ENCODE measurements around the gene GRIK4. TPM values are rescaled to one million over a fixed set of nuclear protein-coding genes. Genes with fewer than 3 reads are reported as not detected.
"Not testable (repeated sequence)": the region's sequence is repeated elsewhere in the genome, so short reads cannot be mapped to it uniquely, and the experiment has no call there.

GRIK4 gene
- total and polyA plus RNA-seq, 2 experiments from 2014 or later = 0.28 to 0.45 TPM

DNA sequence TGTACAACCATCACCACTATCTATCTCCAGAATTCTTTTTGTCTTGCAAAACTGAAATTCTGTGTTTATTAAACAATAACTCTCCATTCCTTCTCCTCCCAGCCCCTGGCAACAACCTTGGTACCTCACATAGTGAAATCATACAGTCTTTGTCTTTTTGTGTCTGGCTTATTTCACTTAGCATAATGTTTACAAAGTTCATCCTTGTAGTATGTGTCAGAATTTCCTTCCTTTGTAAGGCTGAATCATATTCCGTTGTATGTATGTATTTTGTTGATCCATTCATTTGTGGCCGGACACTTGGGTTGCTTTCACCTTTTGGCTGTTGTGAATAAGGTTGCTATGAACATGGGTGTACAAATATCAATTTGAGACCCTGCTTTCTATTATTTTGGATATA, 268.7 kb downstream of the GRIK4 start:
- peak in 1 of 2 donors; percentile 16 for DNase-seq (ENCODE audit: low read depth in 1 of 2, low spot score in 1 of 2)
- Histone ChIP-seq H3K4me3 (no peak overlapping the region), H3K9me3 (ENCODE audit: low read depth) (no peaks in the 10 kb centered on the region), H3K4me1 (ENCODE audit: low read depth) (no peaks in the 10 kb centered on the region), H3K27ac (no peak overlapping the region), H3K36me3 (no peaks in the 10 kb centered on the region), H3K27me3 (peaks cover 4% of the 10 kb centered on the region)
- TF ChIP-seq, protein P1, sequence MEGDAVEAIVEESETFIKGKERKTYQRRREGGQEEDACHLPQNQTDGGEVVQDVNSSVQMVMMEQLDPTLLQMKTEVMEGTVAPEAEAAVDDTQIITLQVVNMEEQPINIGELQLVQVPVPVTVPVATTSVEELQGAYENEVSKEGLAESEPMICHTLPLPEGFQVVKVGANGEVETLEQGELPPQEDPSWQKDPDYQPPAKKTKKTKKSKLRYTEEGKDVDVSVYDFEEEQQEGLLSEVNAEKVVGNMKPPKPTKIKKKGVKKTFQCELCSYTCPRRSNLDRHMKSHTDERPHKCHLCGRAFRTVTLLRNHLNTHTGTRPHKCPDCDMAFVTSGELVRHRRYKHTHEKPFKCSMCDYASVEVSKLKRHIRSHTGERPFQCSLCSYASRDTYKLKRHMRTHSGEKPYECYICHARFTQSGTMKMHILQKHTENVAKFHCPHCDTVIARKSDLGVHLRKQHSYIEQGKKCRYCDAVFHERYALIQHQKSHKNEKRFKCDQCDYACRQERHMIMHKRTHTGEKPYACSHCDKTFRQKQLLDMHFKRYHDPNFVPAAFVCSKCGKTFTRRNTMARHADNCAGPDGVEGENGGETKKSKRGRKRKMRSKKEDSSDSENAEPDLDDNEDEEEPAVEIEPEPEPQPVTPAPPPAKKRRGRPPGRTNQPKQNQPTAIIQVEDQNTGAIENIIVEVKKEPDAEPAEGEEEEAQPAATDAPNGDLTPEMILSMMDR (IDR thresholded peaks at IDR 0.05; ENCODE audit: low read depth, low read length) = no peak

DNA sequence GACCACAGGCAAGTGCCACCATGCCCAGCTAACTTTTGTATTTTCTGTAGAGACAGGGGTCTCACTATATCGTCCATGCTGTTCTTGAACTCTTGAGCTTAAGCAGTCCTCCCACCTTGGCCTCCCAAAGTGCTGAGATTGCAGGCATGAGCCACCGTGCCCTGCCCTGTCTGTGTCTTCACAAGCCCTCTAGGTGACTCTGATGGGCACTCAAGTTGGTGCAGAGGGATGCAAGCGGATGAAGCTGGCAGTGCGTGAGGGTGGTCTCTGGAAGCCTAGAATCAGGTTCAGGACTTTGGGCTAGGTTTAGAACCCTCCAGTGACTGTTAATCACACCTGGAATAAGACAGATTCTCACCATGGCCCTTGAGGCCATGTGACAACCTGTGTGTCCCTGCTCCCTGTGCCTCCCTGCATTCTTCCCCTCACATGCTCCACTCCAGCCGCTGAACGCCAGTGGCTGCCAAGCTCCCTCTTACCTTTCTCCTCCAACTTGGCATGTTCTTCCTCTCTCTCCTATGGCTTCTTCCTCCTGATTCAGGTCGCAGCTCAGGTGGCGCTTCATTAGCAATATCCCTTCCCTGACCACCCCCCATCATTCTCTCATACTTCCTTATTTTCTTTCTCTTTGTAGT, 270.1 kb downstream of the GRIK4 start:
- no peak overlapping the region for H3K4me3 ChIP-seq
- TF ChIP-seq, protein P1 (IDR thresholded peaks at IDR 0.05; ENCODE audit: low read depth, low read length) = no peak
- H3K27ac ChIP-seq = no peak overlapping the region
- H3K9me3 ChIP-seq (ENCODE audit: low read depth) = no peaks in the 10 kb centered on the region
- no peaks in the 10 kb centered on the region for H3K36me3 ChIP-seq
- no peaks in the 10 kb centered on the region for H3K4me1 ChIP-seq (ENCODE audit: low read depth)
- peaks cover 8% of the 10 kb centered on the region for H3K27me3 ChIP-seq
- DNase-seq (ENCODE audit: low read depth in 1 of 2, low spot score in 1 of 2) = no peak

GRCh38 chr11:120784566-120785251, 273.2 kb downstream of the GRIK4 start:
- no peaks in the 10 kb centered on the region for H3K4me1 ChIP-seq (ENCODE audit: low read depth)
- DNase-seq (ENCODE audit: low read depth in 1 of 2, low spot score in 1 of 2) = no peak
- no peak overlapping the region for H3K27ac ChIP-seq
- H3K4me3 ChIP-seq = no peak overlapping the region
- H3K36me3 ChIP-seq = no peaks in the 10 kb centered on the region
- TF ChIP-seq, protein P1 (IDR thresholded peaks at IDR 0.05; ENCODE audit: low read depth, low read length) = no peak
- peaks cover 8% of the 10 kb centered on the region for H3K27me3 ChIP-seq
- H3K9me3 ChIP-seq (ENCODE audit: low read depth) = no peaks in the 10 kb centered on the region

DNA sequence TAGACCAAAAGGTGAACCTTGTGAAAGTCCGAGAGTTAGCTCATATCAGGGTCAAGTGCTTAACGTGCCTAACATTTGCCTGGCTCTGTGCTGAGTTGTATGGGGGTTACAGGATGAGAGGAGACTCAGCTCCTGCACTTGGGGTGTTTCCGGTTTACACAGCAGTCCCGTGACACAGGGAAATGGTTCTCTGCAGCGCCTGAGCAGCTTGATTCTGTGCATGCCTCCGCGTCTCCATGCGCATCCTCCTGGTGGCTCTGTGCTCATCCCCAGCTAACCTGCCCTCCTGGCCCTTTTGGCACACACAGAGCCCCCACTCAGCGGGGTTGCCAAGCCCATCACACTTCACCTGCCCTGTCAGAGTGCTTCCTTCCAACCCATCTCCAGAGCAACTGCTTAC, 274.0 kb downstream of the GRIK4 start:
- no peak for DNase-seq (ENCODE audit: low read depth in 1 of 2, low spot score in 1 of 2)

GRCh38 chr11:120786206-120786735, 274.7 kb downstream of the GRIK4 start:
- TF ChIP-seq, protein P1 (IDR thresholded peaks at IDR 0.05; ENCODE audit: low read depth, low read length) = no peak
- H3K36me3 ChIP-seq = no peaks in the 10 kb centered on the region
- no peak for DNase-seq (ENCODE audit: low read depth in 1 of 2, low spot score in 1 of 2)
- no peaks in the 10 kb centered on the region for H3K4me1 ChIP-seq (ENCODE audit: low read depth)
- H3K27me3 ChIP-seq = peaks cover 18% of the 10 kb centered on the region
- no peak overlapping the region for H3K27ac ChIP-seq
- H3K4me3 ChIP-seq = no peak overlapping the region
- no peaks in the 10 kb centered on the region for H3K9me3 ChIP-seq (ENCODE audit: low read depth)

More for the DNA sequence above, 274.0 kb downstream of the GRIK4 start:
- peaks cover 15% of the 10 kb centered on the region for H3K27me3 ChIP-seq
- H3K9me3 ChIP-seq (ENCODE audit: low read depth) = no peaks in the 10 kb centered on the region
- H3K36me3 ChIP-seq = no peaks in the 10 kb centered on the region
- no peaks in the 10 kb centered on the region for H3K4me1 ChIP-seq (ENCODE audit: low read depth)
- H3K4me3 ChIP-seq = no peak overlapping the region
- H3K27ac ChIP-seq = no peak overlapping the region
- TF ChIP-seq, protein P1 (IDR thresholded peaks at IDR 0.05; ENCODE audit: low read depth, low read length) = no peak

DNA sequence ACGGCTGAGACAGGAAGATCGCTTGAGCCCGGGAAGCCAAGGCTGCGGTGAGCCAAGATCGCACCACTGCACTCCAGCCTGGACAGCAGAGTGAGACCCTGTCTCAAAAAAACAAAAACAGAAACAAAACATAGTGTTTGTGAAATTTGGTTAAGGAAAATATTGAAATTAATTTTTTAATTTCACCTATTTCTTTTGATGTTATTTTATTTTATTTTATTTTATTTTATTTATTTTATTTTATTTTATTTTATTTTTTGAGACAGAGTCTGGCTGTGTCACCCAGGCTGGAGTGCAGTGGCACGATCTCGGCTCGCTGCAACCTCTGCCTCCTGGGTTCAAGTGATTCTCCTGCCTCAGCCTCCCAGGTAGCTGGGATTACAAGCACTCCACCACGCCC, 275.7 kb downstream of the GRIK4 start:
- not testable (repeated sequence) for H3K27ac ChIP-seq; H3K4me3 ChIP-seq; H3K4me1 ChIP-seq (ENCODE audit: low read depth); H3K9me3 ChIP-seq (ENCODE audit: low read depth); DNase-seq (ENCODE audit: low read depth in 1 of 2, low spot score in 1 of 2); H3K36me3 ChIP-seq
- peaks cover 18% of the 10 kb centered on the region for H3K27me3 ChIP-seq
